ENCODE data around the gene ATAD3A.

DNA sequence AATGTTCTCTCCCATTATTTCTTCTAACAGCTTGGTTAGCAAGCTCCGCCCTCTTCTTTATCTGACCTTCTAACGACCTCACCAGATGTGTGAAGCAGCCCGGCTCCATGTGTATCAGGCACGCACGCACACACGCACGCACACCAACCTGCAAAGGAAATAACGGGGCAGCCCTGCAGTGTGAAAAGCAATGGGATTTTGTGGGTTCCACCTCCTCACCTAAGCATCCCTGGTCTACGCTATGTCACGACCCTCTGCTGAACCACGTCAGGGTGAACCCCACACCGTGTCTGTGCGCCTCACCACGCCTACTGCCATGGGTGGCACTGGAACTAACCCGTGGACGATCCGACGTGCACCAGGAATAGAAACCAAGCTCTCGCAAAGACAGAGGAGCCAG, 52.3 kb downstream of the ATAD3A start:
- no peak for TF ChIP-seq POLR2A (IDR thresholded peaks at IDR 0.05)
- TF ChIP-seq, protein P1, sequence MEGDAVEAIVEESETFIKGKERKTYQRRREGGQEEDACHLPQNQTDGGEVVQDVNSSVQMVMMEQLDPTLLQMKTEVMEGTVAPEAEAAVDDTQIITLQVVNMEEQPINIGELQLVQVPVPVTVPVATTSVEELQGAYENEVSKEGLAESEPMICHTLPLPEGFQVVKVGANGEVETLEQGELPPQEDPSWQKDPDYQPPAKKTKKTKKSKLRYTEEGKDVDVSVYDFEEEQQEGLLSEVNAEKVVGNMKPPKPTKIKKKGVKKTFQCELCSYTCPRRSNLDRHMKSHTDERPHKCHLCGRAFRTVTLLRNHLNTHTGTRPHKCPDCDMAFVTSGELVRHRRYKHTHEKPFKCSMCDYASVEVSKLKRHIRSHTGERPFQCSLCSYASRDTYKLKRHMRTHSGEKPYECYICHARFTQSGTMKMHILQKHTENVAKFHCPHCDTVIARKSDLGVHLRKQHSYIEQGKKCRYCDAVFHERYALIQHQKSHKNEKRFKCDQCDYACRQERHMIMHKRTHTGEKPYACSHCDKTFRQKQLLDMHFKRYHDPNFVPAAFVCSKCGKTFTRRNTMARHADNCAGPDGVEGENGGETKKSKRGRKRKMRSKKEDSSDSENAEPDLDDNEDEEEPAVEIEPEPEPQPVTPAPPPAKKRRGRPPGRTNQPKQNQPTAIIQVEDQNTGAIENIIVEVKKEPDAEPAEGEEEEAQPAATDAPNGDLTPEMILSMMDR (IDR thresholded peaks at IDR 0.05): no peak
